Testis (tissue), 2 donors: ENCODE results near the gene IL1RAPL1.

ENCODE experiments used
- POLR2A ChIP-seq: fragments of 450-650 bp; IDR thresholded peaks from one replicate; pipeline ENCODE4 v1.6.1; 2017; ENCODE audit warnings: antibody characterized with exemption, mild to moderate bottlenecking, moderate library complexity
- TF ChIP-seq, protein P1 (sequence below), 3 experiments: fragments of 450-650 bp in 2 of 3; fragments of 200-600 bp in 1 of 3; sonication (generic) in 1 of 3; IDR thresholded peaks; one replicate each; pipeline ENCODE4 v1.5.1; 2016 to 2019; ENCODE audit warnings: antibody characterized with exemption in 3 of 3, mild to moderate bottlenecking in 2 of 3, moderate library complexity in 1 of 3

DNA sequence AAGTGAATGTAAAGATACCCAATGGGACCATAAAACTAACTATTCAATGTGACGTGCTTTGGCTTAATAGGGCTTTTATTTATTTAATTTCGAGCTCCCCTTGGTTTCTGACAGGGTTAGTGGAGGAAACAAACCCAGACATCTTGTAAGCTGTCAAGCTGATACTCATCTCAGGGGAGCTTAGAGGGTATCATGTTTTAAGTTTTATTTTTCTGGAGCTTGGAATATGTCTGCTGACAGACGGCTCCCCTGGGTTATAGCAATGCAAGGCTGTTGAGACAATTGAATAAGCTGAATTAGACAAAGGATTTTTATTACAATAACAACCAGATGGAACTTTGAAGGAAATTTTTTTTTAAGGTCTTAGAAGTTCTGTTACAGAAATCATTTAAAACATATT is 456.5 kb downstream of the IL1RAPL1 start:
- TF ChIP-seq, protein P1, sequence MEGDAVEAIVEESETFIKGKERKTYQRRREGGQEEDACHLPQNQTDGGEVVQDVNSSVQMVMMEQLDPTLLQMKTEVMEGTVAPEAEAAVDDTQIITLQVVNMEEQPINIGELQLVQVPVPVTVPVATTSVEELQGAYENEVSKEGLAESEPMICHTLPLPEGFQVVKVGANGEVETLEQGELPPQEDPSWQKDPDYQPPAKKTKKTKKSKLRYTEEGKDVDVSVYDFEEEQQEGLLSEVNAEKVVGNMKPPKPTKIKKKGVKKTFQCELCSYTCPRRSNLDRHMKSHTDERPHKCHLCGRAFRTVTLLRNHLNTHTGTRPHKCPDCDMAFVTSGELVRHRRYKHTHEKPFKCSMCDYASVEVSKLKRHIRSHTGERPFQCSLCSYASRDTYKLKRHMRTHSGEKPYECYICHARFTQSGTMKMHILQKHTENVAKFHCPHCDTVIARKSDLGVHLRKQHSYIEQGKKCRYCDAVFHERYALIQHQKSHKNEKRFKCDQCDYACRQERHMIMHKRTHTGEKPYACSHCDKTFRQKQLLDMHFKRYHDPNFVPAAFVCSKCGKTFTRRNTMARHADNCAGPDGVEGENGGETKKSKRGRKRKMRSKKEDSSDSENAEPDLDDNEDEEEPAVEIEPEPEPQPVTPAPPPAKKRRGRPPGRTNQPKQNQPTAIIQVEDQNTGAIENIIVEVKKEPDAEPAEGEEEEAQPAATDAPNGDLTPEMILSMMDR (IDR thresholded peaks at IDR 0.05), result no peak
- no peak for TF ChIP-seq POLR2A
